Activated T-cell treated with anti-CD3 and anti-CD28 coated beads, Interleukin-2, amount 50 U/mL, for 72 hours (primary cell): ENCODE data around the gene KLC3. TPM values are rescaled to one million over a fixed set of nuclear protein-coding genes. Genes with fewer than 3 reads are reported as not detected.

Source experiments
- ATAC-seq, 2 donors: fragments of 150-1000 bp; cut with Tn5 transposase; replicated peaks in 1 of 2; 2 replicates each; pipeline ENCODE4 v1.10.0; 2021; ENCODE audit warnings: moderate library complexity in 2 of 2, mild to moderate bottlenecking in 1 of 2
- DNase-seq, 2 donors: peaks; one replicate each; pipeline ENCODE4 v3.0.0; 2021 to 2022; ENCODE audit warnings: mixed read lengths in 1 of 2
- H3K27ac Mint-ChIP-seq: one replicate; pipeline ENCODE4 v1.8.0; 2022; ENCODE audit warnings: mild to moderate bottlenecking, moderate library complexity, mixed read lengths
- H3K27me3 Mint-ChIP-seq: one replicate; pipeline ENCODE4 v1.8.0; 2022; ENCODE audit warnings: low read depth, mixed read lengths
- H3K36me3 Mint-ChIP-seq, 2 donors: one replicate each; pipeline ENCODE4 v1.8.0; 2022; ENCODE audit warnings: mixed read lengths in 2 of 2, mild to moderate bottlenecking in 1 of 2; ENCODE audit not compliant: insufficient read depth in 2 of 2
- H3K4me1 Mint-ChIP-seq: one replicate; pipeline ENCODE4 v1.8.0; 2022; ENCODE audit warnings: low read depth, mixed read lengths
- H3K4me3 Mint-ChIP-seq, 2 donors: one replicate each; pipeline ENCODE4 v1.8.0; 2022; ENCODE audit warnings: mild to moderate bottlenecking in 2 of 2, mixed read lengths in 2 of 2, moderate library complexity in 2 of 2
- H3K9me3 Mint-ChIP-seq, 2 donors: one replicate each; pipeline ENCODE4 v1.8.0; 2022; ENCODE audit warnings: mixed read lengths in 2 of 2
- total RNA-seq, 2 donors: library from RNA; stranded (reverse); gene quantifications; one replicate each; pipeline ENCODE4 v1.2.3, GENCODE V29; 2022

Gene KLC3
- total RNA-seq, 2 donors from 2014 or later: 0.22 to 0.42 TPM

DNA sequence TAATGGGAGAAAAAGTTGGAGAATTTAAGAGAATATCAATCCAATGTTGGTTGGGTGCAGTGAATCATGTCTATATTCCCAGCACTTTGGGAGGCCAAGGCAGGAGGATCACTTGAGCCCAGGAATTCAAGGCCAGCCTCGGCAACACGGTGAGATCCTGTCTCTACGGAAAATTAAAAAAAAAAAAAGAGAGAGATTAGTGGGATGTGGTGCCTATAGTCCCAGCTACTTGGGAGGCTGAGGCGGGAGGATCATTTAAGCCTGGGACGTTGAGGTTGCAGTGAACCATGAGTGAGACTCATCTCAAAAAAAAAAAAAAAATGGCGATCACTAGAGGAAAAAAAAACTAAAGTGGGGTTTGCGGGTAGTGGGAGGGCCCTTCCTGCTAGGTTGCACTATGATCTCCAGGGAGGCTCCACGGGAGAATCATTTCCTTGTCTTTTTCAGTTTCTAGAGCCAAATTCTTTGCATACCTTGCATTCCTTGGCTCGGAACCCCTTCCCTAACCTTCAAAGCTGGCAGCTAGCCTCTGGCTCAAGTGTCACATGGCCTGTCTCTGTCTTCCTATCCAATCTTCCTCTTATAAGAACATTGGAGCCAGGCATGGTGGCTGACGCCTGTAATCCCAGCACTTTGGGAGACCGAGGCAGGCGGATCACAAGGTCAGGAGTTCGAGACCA, 35.6 kb downstream of the KLC3 start:
- H3K4me1 Mint-ChIP-seq: peaks cover 33% of the 10 kb centered on the region
- ATAC-seq (no peak), DNase-seq (no peak)
- no peaks in the 10 kb centered on the region for H3K36me3 Mint-ChIP-seq
- no peak overlapping the region for H3K27ac Mint-ChIP-seq
- peak overlapping the region in 1 of 2 donors; percentile 41 for H3K4me3 Mint-ChIP-seq
- no peaks in the 10 kb centered on the region for H3K27me3 Mint-ChIP-seq
- no peaks in the 10 kb centered on the region for H3K9me3 Mint-ChIP-seq

DNA sequence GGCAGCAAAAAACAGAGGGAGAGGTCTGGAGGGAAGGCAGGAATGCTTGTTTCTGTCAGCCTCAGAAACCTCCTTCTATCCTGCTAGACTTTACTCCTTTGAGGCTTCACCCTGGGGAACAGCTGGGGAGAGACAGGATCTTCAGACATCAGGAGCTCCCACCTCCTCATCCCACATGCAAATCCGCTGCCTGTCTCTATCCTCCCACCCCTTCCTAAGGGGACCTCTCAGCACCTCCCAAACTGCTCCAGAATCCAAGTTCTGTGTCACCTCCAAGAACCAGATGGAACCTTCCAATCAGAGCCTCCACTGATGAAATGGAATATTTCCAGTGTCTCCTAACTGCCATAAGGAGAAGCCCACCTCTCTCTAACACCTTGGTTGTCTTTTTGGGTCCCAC, 39.6 kb downstream of the KLC3 start:
- Mint-ChIP-seq H3K27ac (no peak overlapping the region), H3K9me3 (no peaks in the 10 kb centered on the region)
- no peak for ATAC-seq

DNA sequence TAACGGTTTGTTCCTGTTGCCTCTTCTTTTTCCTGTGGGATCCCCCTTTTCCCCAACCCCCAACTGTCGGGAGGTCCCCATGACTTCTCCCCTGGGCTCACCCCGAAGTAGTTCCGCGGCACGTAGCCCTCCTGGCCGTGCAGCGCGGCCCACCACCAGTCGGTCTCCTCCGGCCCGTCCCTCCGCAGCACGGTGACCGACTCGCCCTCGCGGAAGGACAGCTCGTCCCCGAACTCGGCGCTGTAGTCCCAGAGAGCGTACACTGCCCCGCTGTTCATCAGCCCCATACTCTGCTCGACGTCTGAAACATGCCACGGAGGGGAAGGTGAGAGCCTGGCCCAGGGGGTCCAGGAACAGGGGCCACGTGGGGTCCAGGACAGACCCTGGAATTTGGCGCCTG, 41.9 kb downstream of the KLC3 start:
- Mint-ChIP-seq H3K27ac (no peak overlapping the region), H3K27me3 (peaks cover 26% of the 10 kb centered on the region), H3K9me3 (no peaks in the 10 kb centered on the region), H3K36me3 (no peaks in the 10 kb centered on the region), H3K4me3 (no peak overlapping the region), H3K4me1 (peaks cover 22% of the 10 kb centered on the region)
- ATAC-seq: no peak
- DNase-seq: no peak

More for the DNA sequence above, 39.6 kb downstream of the KLC3 start:
- Mint-ChIP-seq H3K4me3 (peak overlapping the region in 1 of 2 donors; percentile 6), H3K36me3 (no peaks in the 10 kb centered on the region), H3K4me1 (peaks cover 33% of the 10 kb centered on the region), H3K27me3 (peaks cover 5% of the 10 kb centered on the region)
- no peak for DNase-seq

DNA sequence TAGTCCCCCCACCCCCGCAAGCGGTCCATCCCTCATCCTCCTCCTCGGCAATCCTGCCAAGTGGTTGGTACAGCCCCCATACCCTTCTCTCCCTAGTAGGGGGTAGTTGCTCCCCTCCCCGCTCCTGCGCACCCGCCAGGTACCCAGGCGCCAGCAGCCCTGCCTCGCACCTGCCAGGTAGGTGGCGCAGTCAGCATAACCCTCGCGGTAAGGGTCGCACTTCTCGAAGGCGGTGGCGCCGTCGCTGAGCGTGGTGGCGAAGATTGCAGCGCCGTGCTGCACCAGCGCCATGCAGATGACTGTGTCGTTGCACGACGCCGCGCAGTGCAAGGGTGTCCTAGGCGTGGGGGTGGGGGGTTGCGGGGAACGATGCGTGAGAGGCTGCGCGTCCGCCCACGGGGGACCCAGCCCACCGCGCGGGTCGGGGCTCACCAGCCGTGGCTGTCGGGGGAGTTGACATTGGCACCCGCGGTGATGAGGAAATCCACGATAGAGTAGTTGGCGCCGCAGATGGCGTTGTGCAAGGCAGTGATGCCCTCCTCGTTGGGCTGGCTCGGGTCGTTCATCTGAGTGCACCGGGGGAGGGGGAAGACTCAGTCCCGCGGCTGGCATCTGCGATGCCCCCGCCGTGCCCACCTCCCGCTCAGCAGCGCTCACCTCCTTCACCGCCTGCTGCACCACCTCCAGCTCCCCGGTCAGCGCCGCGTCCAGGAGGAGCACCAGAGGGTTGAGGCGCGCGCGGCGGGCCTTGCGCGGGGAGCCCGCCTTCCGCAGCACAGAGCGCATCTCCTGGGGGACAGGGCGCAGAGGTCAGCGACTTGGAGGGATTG, 45.1 kb downstream of the KLC3 start:
- H3K36me3 Mint-ChIP-seq: no peaks in the 10 kb centered on the region
- no peak overlapping the region for H3K4me3 Mint-ChIP-seq
- ATAC-seq: peak in 1 of 2 donors; percentile 30

DNA sequence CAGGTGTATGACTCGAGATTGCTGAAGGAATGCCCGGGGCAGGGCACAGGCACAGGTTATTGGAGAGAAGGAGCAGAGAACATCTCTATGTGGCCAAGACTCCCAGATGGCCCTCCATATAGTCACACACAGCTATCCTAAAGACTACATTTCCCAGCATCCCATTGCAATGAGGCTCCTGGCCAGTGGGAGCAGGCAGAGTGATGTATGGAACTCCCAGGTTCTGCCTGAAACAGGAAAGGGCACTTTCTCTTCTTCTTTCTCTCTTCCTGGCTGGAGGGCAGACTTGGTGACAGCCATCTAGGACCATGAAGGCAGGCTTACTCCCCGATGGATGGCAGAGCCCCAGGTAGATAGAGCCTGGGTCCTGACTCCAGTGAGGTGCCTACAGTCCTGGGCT, 50.8 kb downstream of the KLC3 start:
- H3K36me3 Mint-ChIP-seq: no peaks in the 10 kb centered on the region
- ATAC-seq (no peak), DNase-seq (no peak)
- no peak overlapping the region for H3K27ac Mint-ChIP-seq
- H3K9me3 Mint-ChIP-seq: no peaks in the 10 kb centered on the region
- H3K27me3 Mint-ChIP-seq: peaks cover 21% of the 10 kb centered on the region
- peaks cover 6% of the 10 kb centered on the region for H3K4me1 Mint-ChIP-seq
- H3K4me3 Mint-ChIP-seq: no peak overlapping the region

More for the DNA sequence above, 45.1 kb downstream of the KLC3 start:
- H3K9me3 Mint-ChIP-seq: no peaks in the 10 kb centered on the region
- H3K27ac Mint-ChIP-seq: no peak overlapping the region
- no peaks in the 10 kb centered on the region for H3K4me1 Mint-ChIP-seq
- no peak for DNase-seq
- peaks cover 33% of the 10 kb centered on the region for H3K27me3 Mint-ChIP-seq

DNA sequence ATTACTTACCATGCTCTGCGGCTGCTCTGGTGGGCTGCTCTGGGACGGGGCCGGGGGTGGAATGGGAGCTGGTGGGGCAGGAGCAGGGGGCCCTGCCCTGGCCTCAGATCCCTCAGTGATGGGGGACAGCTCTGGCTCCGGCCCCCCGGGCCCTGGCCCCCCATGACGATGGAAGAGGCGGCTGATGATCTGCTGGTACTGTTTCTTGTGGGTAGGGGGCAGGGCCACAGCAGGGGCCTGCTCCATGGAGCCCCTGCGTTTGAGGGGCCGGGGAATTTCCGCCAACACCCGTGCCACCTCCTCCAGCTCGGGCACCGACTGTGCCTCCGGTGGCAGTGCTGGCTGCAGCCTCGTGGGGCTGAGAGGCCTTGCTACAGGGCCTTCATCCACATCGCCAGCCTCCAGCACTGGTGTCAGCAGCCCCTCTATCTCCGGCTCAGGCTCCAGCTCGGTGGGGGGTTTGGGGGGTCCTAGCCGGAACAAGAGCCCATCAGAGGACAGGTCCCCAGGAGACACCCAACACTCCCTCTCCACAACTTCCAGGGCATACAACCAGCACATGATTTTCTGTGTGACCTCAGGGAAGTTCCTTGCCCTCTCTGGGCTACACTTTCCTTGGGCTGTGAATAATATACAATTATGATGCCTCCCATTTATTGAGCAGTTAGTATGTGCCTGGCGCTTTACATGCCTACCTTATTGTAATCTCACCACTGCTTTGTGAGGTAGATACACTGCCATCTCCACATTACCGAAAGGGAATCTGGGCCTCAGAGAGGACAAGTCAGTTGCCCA, 51.5 kb downstream of the KLC3 start:
- peaks cover 18% of the 10 kb centered on the region for H3K27me3 Mint-ChIP-seq
- H3K4me3 Mint-ChIP-seq: no peak overlapping the region
- DNase-seq (no peak), ATAC-seq (no peak)
- H3K36me3 Mint-ChIP-seq: no peaks in the 10 kb centered on the region
- H3K9me3 Mint-ChIP-seq: no peaks in the 10 kb centered on the region
- no peak overlapping the region for H3K27ac Mint-ChIP-seq
- peaks cover 6% of the 10 kb centered on the region for H3K4me1 Mint-ChIP-seq

DNA sequence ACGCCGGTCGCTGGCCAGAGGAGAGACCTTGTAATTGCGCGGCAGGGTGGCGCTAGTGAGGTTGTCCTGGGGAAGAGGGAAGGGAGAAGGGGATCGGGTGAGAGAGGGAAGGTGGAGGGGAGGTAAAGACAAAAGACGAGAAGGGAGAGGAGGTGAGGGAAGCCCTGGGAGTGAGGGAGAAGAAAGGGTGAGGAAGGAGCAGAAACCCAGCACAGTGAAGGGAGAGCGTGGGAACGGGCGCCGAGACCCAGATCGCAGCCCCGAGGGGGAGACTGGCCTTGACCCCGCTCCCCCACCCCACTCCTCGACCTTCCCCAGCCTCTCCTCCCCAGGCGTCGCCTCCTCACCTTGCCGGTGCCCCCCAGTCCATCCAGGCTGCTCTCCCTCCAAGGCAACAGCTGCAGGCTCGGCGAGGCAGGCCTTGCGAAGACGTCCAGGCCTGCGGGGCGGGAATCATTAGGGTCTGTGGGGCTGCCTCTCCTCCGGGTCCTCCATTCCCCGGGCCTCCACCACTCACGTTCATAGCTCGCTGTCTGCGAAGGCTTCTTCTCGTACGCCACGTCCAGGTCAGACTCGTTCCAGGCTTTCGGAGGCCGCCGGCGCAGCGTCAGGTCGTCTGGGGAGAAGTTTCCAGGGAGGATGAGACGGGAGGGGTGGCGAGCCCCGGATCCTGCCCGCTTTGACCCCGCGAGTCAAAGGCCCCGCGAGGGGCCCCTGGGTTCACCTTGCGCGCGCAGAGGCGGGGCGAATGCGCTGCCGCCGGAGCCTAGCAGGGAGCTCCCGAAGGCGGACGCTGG, 55.5 kb downstream of the KLC3 start:
- peak in 1 of 2 donors; percentile 23 for ATAC-seq
- H3K4me1 Mint-ChIP-seq: peaks cover 13% of the 10 kb centered on the region
- no peaks in the 10 kb centered on the region for H3K9me3 Mint-ChIP-seq
- no peak overlapping the region for H3K4me3 Mint-ChIP-seq
- no peak overlapping the region for H3K27ac Mint-ChIP-seq
- H3K36me3 Mint-ChIP-seq: no peaks in the 10 kb centered on the region
- H3K27me3 Mint-ChIP-seq: peaks cover 24% of the 10 kb centered on the region
- no peak for DNase-seq

DNA sequence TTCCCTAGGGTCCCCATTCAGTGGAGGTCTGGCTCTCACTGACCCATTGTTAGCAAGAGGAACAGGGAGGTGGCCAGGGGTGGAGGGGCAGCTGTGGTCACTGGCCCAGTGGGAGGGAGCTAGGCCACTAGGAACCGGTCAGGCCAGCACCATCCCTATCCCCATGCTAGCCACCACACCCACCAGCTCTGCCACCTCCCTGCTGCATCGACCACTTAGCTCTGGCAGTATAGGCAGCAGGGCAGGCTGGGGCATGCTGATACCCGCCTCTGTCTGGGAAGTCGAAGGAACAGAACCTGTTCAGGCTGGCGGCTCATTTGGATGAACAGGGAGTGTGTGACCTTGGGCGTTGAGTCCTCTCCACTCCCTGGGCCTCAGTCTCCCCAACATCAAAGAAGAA, 59.6 kb downstream of the KLC3 start:
- H3K4me3 Mint-ChIP-seq: no peak overlapping the region
- H3K36me3 Mint-ChIP-seq: no peaks in the 10 kb centered on the region
- no peak for DNase-seq
- H3K27me3 Mint-ChIP-seq: peaks cover 46% of the 10 kb centered on the region
- no peaks in the 10 kb centered on the region for H3K9me3 Mint-ChIP-seq
- peaks cover 33% of the 10 kb centered on the region for H3K4me1 Mint-ChIP-seq
- H3K27ac Mint-ChIP-seq: no peak overlapping the region
- no peak for ATAC-seq

Other genes starting within 250 kb of the KLC3 start
- gene PPP1R37, start 247.6 kb upstream of the KLC3 start, total RNA-seq: 10 to 100 TPM; 11.8 to 17.3 TPM
- gene NKPD1, start 179.8 kb upstream of the KLC3 start, total RNA-seq: under 1 TPM; 0.70 to 0.72 TPM
- gene TRAPPC6A, start 162.5 kb upstream of the KLC3 start, total RNA-seq: 10 to 100 TPM; 48.5 to 58.5 TPM
- 10 to 100 TPM; 16.7 to 17.7 TPM for gene BLOC1S3, start 162.0 kb upstream of the KLC3 start, total RNA-seq
- not detected for gene EXOC3L2, start 95.3 kb upstream of the KLC3 start, total RNA-seq
- 10 to 100 TPM; 25.3 to 37.9 TPM for gene MARK4, start 89.5 kb upstream of the KLC3 start, total RNA-seq
- gene CKM, start 17.9 kb upstream of the KLC3 start, total RNA-seq: not detected
- gene ERCC2, start 29.8 kb downstream of the KLC3 start, total RNA-seq: 10 to 100 TPM; 20.4 to 23.2 TPM
- 10 to 100 TPM; 22.7 to 32.0 TPM for gene PPP1R13L, start 64.3 kb downstream of the KLC3 start, total RNA-seq
- gene POLR1G, start 65.9 kb downstream of the KLC3 start, total RNA-seq: 1 to 10 TPM; 3.4 to 4.9 TPM
- gene ERCC1, start 83.2 kb downstream of the KLC3 start, total RNA-seq: 10 to 100 TPM; 71.0 to 73.9 TPM
- gene FOSB, start 127.2 kb downstream of the KLC3 start, total RNA-seq: 10 to 100 TPM; 20.3 to 24.6 TPM
- gene RTN2, start 156.3 kb downstream of the KLC3 start, total RNA-seq: 1 to 10 TPM; 4.1 to 4.9 TPM
- 1 to 10 TPM; 6.7 to 6.8 TPM for gene PPM1N, start 157.7 kb downstream of the KLC3 start, total RNA-seq
- 100 to 1,000 TPM; 120 to 133 TPM for gene VASP, start 166.7 kb downstream of the KLC3 start, total RNA-seq
- gene OPA3, start 244.1 kb downstream of the KLC3 start, total RNA-seq: 10 to 100 TPM; 10.3 to 12.6 TPM